K562 (cell line): ENCODE measurements around the gene CALU. TPM values are rescaled to one million over a fixed set of nuclear protein-coding genes. Genes with fewer than 3 reads are reported as not detected.

Experiments used
- ATAC-seq: fragments of 200-7000 bp; cut with Tn5 transposase; 3 replicates; pipeline ENCODE4 v1.9.1; 2020; ENCODE audit warnings: moderate library complexity
- BruUV-seq: library from RNA; stranded (reverse); fragments of 400-500 nt; replicated peaks from 2 replicates; lab custom pipeline; 2021; lab: Mats Ljungman, UMichigan
- CTCF ChIA-PET: fragments of 300-600 bp; formaldehyde crosslinking; extraction: SDS; loops from one replicate; lab custom pipeline; 2021; ENCODE audit warnings: low intra/inter-chr PET ratio; lab: Yijun Ruan, JAX
- POLR2A ChIA-PET: fragments of 300-600, 350-650 bp; sonication (Branson Sonifier 250); formaldehyde crosslinking; extraction: SDS; loops from one replicate; lab custom pipeline; 2021; ENCODE audit warnings: antibody characterized with exemption, inconsistent platforms; lab: Yijun Ruan, JAX
- DNase-seq, 4 experiments: peaks; one replicate each; pipeline versions ENCODE4 v3.0.0 to v3.0.0-alpha.2; 2011 to 2018; ENCODE audit warnings: low spot score in 3 of 4, mixed read lengths in 3 of 4; ENCODE audit errors: extremely low read depth in 1 of 4
- FAIRE-seq: peaks from 2 replicates; lab custom pipeline; 2011; peaks lifted over from hg19 to GRCh38; lab: Jason Lieb, UNC
- H2AFZ ChIP-seq: 2 replicates; pipeline ENCODE4 v1.6.0; 2011; ENCODE audit warnings: low read depth, low read length, control low read depth, inconsistent platforms
- H3K27ac ChIP-seq: fragments of 200-600 bp; 3 replicates; pipeline ENCODE4 v1.8.0; 2011; ENCODE audit warnings: low read depth, mild to moderate bottlenecking, control low read depth, inconsistent platforms, low read length, moderate library complexity, mixed read lengths; ENCODE audit errors: extremely low read depth
- H3K27me3 ChIP-seq, 2 experiments: fragments of 300-600 bp in 1 of 2; 2 replicates in 1 of 2; 3 replicates in 1 of 2; pipeline versions ENCODE4 v1.6.0 to v1.8.0; 2011; ENCODE audit warnings: inconsistent platforms in 2 of 2, low read length in 2 of 2, mild to moderate bottlenecking in 1 of 2, mixed read lengths in 1 of 2, moderate library complexity in 1 of 2; ENCODE audit not compliant: control insufficient read depth in 2 of 2, insufficient read depth in 2 of 2
- H3K36me3 ChIP-seq: fragments of 300-600 bp; 3 replicates; pipeline ENCODE4 v1.8.0; 2011; ENCODE audit warnings: mild to moderate bottlenecking, low read length, inconsistent platforms; ENCODE audit not compliant: control insufficient read depth, insufficient read depth
- H3K4me1 ChIP-seq, 2 experiments: fragments of 200-600 bp in 1 of 2; replicated peaks in 1 of 2; 2 replicates in 1 of 2; 3 replicates in 1 of 2; pipeline versions ENCODE4 v1.5.1 to v1.8.0; 2011; ENCODE audit warnings: inconsistent platforms in 2 of 2, low read length in 2 of 2, mild to moderate bottlenecking in 1 of 2, mixed read lengths in 1 of 2, moderate library complexity in 1 of 2; ENCODE audit not compliant: control insufficient read depth in 2 of 2, insufficient read depth in 2 of 2
- H3K4me2 ChIP-seq: 2 replicates; pipeline ENCODE4 v1.6.1; 2011; ENCODE audit warnings: low read length, control low read depth, inconsistent platforms, mixed read lengths; ENCODE audit not compliant: insufficient read depth
- H3K4me3 ChIP-seq: fragments of 200-600 bp; sonication (generic), shearing (Covaris generic); 2 replicates; pipeline ENCODE4 v1.5.1; 2016; ENCODE audit warnings: control low read depth, inconsistent platforms
- H3K79me2 ChIP-seq: fragments of 200-600 bp; 3 replicates; pipeline ENCODE4 v1.8.0; 2011; ENCODE audit warnings: low read length, inconsistent platforms; ENCODE audit not compliant: control insufficient read depth, insufficient read depth
- H3K9ac ChIP-seq, 2 experiments: 2 replicates each; pipeline versions ENCODE4 v1.6.0 to v1.6.1; 2011; ENCODE audit warnings: low read depth in 2 of 2, low read length in 2 of 2, control low read depth in 1 of 2, inconsistent platforms in 1 of 2, mild to moderate bottlenecking in 1 of 2, mixed read lengths in 1 of 2; ENCODE audit not compliant: insufficient read depth in 1 of 2
- H3K9me1 ChIP-seq: one replicate; pipeline ENCODE4 v1.6.0; 2011; ENCODE audit warnings: inconsistent platforms, mild to moderate bottlenecking, low read length, moderate library complexity; ENCODE audit not compliant: control insufficient read depth, insufficient read depth
- H3K9me3 ChIP-seq: replicated peaks from 2 replicates; pipeline ENCODE4 v1.5.1; 2011; ENCODE audit warnings: low read depth, low read length, inconsistent platforms; ENCODE audit not compliant: control insufficient read depth, insufficient read depth
- H4K20me1 ChIP-seq: replicated peaks from 2 replicates; pipeline ENCODE4 v1.6.1; 2011; ENCODE audit warnings: low read length, inconsistent platforms, mixed read lengths; ENCODE audit not compliant: control insufficient read depth, insufficient read depth
- AFF1 ChIP-seq, 2 experiments: fragments of 450-650 bp; IDR thresholded peaks; 2 replicates each; pipeline ENCODE4 v1.6.1; 2018; ENCODE audit warnings: mild to moderate bottlenecking in 2 of 2, low read depth in 1 of 2; ENCODE audit not compliant: partially characterized antibody in 2 of 2
- ARID2 ChIP-seq: fragments of 450-650 bp; IDR thresholded peaks from 2 replicates; pipeline ENCODE4 v1.6.1; 2017; ENCODE audit warnings: antibody characterized with exemption, mild to moderate bottlenecking
- CHAMP1 ChIP-seq: fragments of 450-650 bp; IDR thresholded peaks from 2 replicates; pipeline ENCODE4 v1.6.1; 2016; ENCODE audit warnings: mild to moderate bottlenecking
- HMBOX1 ChIP-seq: sonication (generic); IDR thresholded peaks from 2 replicates; pipeline ENCODE4 v1.6.1; 2016
- NR4A1 ChIP-seq, 2 experiments: fragments of 250-450 bp in 1 of 2; fragments of 450-650 bp in 1 of 2; sonication (Bioruptor Pico) in 1 of 2; IDR thresholded peaks; 2 replicates each; pipeline versions ENCODE4 v1.4.0 to v1.6.1; 2016 to 2020; ENCODE audit warnings: mild to moderate bottlenecking in 2 of 2, missing compliant biosample characterization in 1 of 2, missing genetic modification characterization in 1 of 2, moderate library complexity in 1 of 2
- PKNOX1 ChIP-seq: fragments of 450-650 bp; IDR thresholded peaks from 2 replicates; pipeline ENCODE4 v1.6.1; 2016
- SMAD4 ChIP-seq: fragments of 250-450 bp; sonication (Bioruptor Pico); conservative IDR thresholded peaks from 2 replicates; pipeline ENCODE4 v1.8.0; 2021; ENCODE audit warnings: inconsistent platforms, mild to moderate bottlenecking, moderate library complexity
- TRIM24 ChIP-seq, 2 experiments: fragments of 450-650 bp; IDR thresholded peaks; 2 replicates each; pipeline ENCODE4 v1.6.1; 2016
- ZEB2 ChIP-seq: fragments of 450-650 bp; IDR thresholded peaks from 2 replicates; pipeline ENCODE4 v1.6.1; 2016
- ZNF408 ChIP-seq: fragments of 250-450 bp; sonication (Bioruptor Pico); IDR thresholded peaks from 2 replicates; pipeline ENCODE4 v1.4.0; 2020; ENCODE audit warnings: low read depth, mild to moderate bottlenecking, moderate library complexity
- ZNF431 ChIP-seq: sonication (generic); formaldehyde crosslinking; IDR thresholded peaks from 2 replicates; pipeline ENCODE4 v1.8.0; 2022; ENCODE audit warnings: mild to moderate bottlenecking, missing genetic modification reagents
- WGBS: fragments of 100-300 bp; shearing (Covaris generic); methylation state at CpG from one replicate; pipeline ENCODE4 v1.1.6; 2016; ENCODE audit warnings: low coverage, mixed read lengths; ENCODE audit not compliant: insufficient coverage; ENCODE audit errors: missing lambda C conversion rate; 5-methylcytosine and 5-hydroxymethylcytosine counted together
- in situ Hi-C: fragments of 300-500 bp; cut with MboI; formaldehyde crosslinking; loops from 4 replicates; pipeline ENCODE4 v1.15.0; 2018; ENCODE audit warnings: inconsistent platforms, mixed read lengths
- intact Hi-C: fragments of 100-400 bp; cut with micrococcal nuclease; formaldehyde crosslinking; loops from 2 replicates; pipeline ENCODE4 v1.14.2; 2022
- polyA plus RNA-seq, 8 experiments: library from polyadenylated mRNA; depleted of rRNA in 4 of 8; stranded (reverse) in 5 of 8; unstranded in 3 of 8; fragments of >200 nt; fragmentation: Nextera tagmentation in 2 of 8; fragmentation: Illumina TruSeq in 1 of 8; extraction: Ambion mirVana in 2 of 8; extraction: Trizol in 1 of 8; gene quantifications; 2 replicates each; pipeline versions ENCODE4 v1.2.1 to v1.2.3, GENCODE V29; 2011 to 2014; ENCODE audit warnings: inconsistent platforms in 1 of 8, missing spikeins in 1 of 8
- total RNA-seq, 7 experiments: library from RNA; depleted of rRNA in 6 of 7; stranded (reverse); fragments of >200 nt in 6 of 7; fragmentation: Illumina TruSeq in 2 of 7; extraction: Trizol in 2 of 7; gene quantifications; 2 replicates each; pipeline versions ENCODE4 v1.2.1 to v1.2.3, GENCODE V29; 2011 to 2021; ENCODE audit warnings: low replicate concordance in 1 of 7

The CALU gene
- total and polyA plus RNA-seq, 9 of the 15 experiments (the other 6 are each of a cell fraction or from before 2014, with no cell fraction given): 166 to 286 (median 215) TPM

GRCh38 chr7:128731184-128731583, 8.0 kb upstream of the CALU start:
- intact Hi-C loops: no loop called here
- Histone ChIP-seq H3K9me1 (no peaks in the 10 kb centered on the region), H3K36me3 (no peaks in the 10 kb centered on the region), H3K4me2 (peak overlapping the region; percentile 66), H3K9ac (peak overlapping the region in 1 of 2 experiments; percentile 53; a peak in 1 of 4 replicates), H4K20me1 (no peaks in the 10 kb centered on the region), H3K4me3 (no peak overlapping the region), H3K27ac (no peak overlapping the region; the same call in 2 of the 3 replicates), H3K4me1 (peaks cover 5 to 33% of the 10 kb centered on the region in 2 experiments), H3K27me3 (peaks cover 5 to 6% of the 10 kb centered on the region in 2 experiments; a peak in 1 of 5 replicates), H3K79me2 (no peaks in the 10 kb centered on the region), H3K9me3 (no peaks in the 10 kb centered on the region), H2AFZ (peak overlapping the region; percentile 90)
- ChIA-PET CTCF (no interaction called here), POLR2A (interaction anchor here (0.6 to 16.5 kb wide), 6 partner anchors 8 to 276 kb away, joined by 3 to 242 read pairs (median 4); partner anchors contain the start of gene CALU)
- peak; percentile 11 for FAIRE-seq
- in situ Hi-C loops: no loop called here
- peak in 2 of 4 experiments; percentile 52 to 55 for DNase-seq
- 42% methylated on average over 8 of the region's 8 CpGs for WGBS
- no TSS peak for BruUV-seq
- ATAC-seq: peak; percentile 50
- TF ChIP-seq NR4A1 (CRISPR knock-in tag; IDR thresholded peaks at IDR 0.05) (peak; percentile 55; the same call in 1 of the 2 replicates), NR4A1 (tag; IDR thresholded peaks at IDR 0.05) (no peak), AFF1 (IDR thresholded peaks at IDR 0.05; ENCODE audit: low read depth in 1 of 2, partially characterized antibody in 2 of 2) (peak in 1 of 2 experiments; percentile 19), PKNOX1 (peak; percentile 45), HMBOX1 (peak; percentile 21; the same call in 1 of the 2 replicates), ZNF408 (CRISPR knock-in tag) (no peak), SMAD4 (CRISPR knock-in tag) (peak; percentile 41; the same call in 1 of the 2 replicates), ZNF431 (CRISPR knock-in tag) (no peak), CHAMP1 (no peak), TRIM24 (IDR thresholded peaks at IDR 0.05) (peak in 1 of 2 experiments; percentile 40; a peak in 1 of 4 replicates), ARID2 (0 out of 2 replicates have a peak, but pooled peaks have one; percentile 28), ZEB2 (peak; percentile 61; the same call in 1 of the 2 replicates)
